HG03469 (cell line): ENCODE results near the gene KRT17.
"Not testable (repeated sequence)": the region's sequence is repeated elsewhere in the genome, so short reads cannot be mapped to it uniquely, and the experiment has no call there.

Experiments
- ATAC-seq: cut with Tn5 transposase; IDR thresholded peaks from one replicate; pipeline ENCODE4 v1.9.1; 2021; ENCODE audit warnings: mild to moderate bottlenecking, moderate library complexity, moderate number of reproducible peaks; ENCODE audit not compliant: unreplicated experiment

The KRT17 gene

DNA sequence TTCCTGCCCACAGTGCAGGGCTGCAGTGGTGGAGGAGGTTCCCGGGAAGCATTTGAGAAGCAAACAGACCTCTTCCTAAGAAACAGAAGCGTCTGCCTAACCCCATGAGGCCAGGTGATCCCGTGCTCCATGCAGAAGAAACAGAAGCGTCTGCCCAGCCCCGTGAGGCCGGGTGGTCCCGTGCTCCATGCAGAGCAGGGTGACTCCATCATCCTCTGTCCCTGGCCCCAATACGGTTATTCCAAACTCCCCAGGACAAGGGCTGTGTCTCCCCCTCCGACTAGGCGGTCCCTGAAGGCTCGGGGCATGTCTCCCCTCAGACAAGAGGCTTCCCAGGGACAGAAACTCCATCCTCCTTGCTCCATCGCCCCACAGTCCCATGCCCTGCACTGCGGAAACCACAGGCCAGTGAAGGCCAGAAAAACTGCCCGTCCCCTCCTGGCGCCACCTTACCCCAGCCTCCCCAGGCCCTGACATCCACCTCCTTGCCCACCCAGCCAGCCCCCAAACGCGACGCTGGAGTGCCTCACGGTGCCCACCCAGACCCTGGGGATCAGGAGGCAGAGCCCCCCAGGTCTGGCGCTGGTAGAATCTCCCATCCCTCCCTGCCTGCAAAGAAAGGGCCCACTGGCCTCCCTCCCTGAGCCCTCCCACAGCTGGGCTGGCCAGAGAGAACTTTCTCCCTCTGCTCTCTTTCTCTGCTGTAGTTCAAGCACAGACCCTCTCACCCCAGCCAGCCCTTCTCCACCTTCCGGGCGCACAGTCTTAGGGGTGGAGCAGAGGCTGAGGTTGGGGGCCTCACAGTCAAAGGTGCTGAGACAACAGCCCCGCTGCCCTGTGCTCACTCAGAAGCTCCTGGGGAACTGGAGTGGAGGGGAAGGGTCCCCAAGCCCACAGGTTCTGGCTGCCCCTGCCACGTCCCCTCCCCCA is 30.6 kb upstream of the KRT17 start:
- ATAC-seq = no peak

DNA sequence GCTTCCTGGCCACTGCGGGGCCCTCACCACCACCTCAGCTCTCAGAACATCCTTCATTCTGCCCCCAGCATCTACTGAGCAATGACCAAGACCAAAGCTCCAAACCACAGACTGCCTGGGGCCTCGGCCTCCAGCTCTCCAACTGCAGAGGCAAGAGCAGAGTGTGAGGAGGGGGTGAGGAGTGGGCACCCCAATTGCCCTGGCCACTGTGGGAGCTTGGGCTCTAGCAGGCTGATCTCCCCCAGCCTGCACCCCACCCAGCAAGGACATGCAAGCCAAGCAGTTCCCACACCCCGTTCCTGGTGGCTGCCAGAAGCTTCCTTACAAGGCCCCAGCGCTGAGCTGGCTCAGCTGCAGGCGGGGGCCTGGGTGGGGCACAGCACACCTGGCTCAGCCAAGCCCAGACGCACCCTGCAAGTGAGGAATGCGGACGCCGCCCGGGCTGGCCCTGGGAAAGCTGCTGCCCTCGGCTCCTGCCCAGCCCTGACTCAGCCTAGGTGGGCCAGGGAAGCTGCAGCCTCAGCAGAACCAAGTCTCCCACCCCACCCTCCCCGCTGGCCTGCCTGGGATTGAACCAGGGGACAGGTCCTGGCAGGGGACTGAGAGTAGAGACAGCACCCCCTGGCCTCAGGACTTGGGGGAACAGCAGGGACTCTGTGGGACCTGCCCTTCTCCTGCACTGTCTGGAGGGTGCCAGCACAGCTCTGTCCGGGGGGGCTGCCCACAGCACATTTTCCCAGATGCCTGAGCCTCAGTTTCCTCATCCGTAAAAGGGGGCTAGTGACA is 29.7 kb upstream of the KRT17 start:
- no peak for ATAC-seq

DNA sequence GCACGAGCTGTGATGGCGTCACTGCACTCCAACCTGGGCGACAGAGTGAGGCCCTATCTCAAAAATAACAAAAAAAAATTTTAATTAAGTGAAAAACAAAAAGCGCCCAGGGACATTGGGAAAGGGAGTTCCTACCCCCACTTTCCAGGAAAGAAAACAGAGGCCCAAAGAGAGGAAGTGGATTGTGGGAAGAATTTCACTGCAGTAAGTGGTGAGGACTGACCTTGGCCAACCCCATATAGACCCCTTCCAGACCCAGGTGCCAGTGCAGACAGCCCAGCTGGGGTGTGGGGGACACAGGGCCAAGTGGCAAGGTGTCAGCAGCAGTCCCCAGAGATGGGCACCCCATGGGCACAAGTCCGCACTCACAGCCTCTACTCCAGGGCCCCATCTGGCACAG is 29.0 kb upstream of the KRT17 start:
- ATAC-seq = no peak

DNA sequence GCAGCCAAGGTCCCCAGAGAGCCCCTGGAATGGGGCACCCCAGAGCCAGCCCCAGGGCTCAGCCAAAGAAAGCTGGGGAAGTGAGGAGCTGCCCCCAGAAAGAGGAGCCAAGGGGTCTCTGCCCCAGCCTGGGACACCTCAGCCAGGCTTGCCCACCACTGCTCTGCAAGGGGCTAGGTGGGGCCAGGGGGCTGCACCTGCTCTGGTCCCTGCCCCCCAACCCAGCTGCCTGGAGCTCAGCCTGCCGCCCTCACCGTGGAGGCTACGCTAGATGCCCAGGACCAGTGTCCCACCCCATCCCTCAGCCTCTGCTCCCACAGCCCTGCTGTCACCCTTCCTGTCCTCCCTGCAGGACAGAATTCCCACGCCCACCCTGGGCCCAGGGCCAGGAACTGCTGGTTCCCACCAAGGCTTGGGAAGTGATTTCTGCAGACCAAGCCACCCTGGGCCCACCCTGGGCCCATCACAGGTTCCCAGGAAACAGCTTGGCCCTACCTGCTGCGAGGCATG is 28.1 kb upstream of the KRT17 start:
- no peak for ATAC-seq

DNA sequence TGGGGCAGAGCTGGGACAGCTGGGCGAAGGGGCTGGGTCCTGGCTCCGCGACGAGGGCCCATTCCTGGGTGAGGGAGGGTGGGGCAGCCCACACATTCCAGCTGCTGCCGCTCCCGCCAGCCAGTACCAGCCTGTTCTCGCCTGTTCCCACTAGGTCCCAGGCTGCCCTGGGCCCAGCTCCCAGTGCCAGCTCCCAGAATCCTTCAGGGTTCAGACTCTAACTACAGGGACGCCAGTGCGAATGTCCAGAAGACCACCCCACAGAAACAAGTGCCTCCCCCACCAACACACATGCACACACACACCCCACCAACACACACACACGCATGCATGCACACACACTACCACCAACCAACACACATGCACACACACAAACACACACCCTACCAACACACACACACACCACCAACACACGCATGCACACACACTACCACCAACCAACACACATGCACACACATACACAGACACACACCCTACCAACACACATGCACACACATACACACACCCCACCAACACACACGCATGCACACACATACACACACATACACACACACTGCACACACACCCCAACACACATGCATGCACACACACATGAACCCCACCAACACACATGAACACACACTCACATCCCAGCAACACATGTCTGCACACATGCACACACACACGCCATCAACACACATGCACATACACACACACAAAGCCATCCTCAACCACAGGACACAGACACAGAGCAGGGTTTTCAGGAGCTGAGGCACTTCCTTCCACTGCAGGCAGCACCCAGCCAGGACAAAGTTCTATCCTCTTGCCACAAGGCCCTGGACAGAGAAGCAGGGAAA is 27.5 kb upstream of the KRT17 start:
- ATAC-seq = no peak

DNA sequence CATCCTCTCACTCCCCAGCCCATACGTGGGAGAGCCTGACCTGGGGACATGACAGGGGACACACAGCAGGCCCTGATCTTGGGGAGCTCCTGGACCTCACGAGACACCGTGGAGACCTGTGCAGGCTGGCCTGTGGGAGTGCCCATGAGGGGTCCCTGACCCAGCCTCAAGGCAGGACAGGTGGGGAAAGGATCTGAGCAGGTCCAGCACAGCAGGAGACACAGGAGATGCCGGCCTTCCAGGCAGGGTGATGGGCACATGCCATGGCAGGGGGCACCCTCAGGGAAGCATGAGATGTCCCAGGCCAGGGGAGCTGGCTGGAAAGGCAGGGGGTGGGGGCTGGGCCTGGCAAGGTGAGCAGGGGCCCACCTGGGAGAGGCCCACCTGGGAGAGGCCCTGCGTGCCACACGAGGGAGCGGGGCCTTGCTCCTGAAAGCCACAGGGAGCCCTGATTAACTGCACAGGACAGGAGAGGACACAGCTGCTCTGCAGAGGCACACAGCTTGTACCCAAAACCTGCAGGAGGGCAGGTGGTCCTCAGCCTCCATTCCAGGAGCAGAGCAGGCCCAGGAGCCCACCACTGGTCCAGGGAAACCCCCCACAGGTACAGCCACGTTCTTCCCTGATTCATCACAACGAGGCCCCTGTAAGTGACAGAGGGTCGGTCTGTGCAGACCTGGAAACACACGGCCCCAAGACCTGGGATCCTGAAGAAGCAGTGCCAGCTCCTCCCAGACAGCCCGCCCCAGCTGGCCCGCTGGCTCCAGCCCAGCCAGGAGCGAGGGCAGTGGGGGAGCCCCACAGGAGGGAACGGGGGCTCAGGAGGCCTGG is 26.6 kb upstream of the KRT17 start:
- no peak for ATAC-seq

DNA sequence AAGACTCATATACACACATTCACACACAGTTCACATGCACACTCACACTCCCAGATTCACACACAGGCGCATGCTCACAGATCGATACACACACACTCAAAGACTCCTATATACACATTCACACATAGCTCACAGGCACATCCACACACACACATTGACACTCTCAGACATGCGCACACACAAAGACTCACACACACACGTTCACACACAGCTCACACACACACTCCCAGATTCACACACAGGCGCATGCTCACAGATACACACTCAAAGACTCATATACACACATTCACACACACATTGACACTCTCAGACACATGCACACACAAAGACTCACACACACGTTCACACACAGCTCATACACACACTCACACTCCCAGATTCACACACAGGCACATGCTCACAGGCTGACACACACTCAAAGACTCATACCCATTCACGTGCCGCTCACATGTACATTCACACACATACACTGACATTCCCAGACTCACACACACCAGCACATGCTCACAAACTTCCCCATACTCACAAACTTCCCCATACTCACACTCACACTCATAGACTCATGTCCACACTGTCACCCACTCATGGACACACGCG is 25.6 kb upstream of the KRT17 start:
- ATAC-seq = no peak

DNA sequence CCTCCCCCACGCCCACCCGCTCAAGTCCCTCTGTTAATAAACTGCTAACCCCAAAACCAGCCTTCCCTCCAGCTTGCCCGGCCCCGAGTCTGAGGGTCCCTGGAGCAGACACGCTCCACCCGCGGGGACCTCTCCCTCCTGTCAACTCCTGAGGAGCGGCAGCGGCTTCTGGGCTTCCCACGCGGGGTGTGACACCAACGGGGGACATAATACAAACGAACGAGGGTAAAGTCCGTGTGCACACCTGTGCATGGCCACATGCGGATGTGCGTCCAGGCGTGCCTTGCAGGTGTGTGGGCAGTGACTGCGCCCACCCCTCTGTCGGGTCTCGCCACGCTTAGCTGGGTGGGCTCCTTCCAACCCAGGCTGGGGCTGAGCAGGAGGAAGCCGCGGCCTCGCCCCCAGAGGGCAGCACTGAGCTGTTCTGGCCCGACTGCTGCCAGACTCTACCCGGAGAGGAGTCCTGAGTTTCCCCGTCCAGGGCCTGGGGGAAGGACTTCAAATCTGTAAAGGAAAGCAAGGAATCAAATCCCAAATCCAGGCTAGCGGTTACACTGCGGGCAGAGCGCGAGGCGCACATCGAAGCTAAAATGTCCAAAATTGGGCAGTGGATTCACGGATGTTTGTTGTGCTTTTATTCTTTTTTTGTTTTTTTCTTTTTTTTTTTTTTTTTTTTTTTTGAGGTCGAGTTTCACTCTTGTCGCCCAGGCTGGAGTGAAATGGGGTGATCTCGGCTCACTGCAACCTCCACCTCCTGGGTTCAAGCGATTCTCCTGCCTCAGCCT is 24.2 kb upstream of the KRT17 start:
- no peak for ATAC-seq

DNA sequence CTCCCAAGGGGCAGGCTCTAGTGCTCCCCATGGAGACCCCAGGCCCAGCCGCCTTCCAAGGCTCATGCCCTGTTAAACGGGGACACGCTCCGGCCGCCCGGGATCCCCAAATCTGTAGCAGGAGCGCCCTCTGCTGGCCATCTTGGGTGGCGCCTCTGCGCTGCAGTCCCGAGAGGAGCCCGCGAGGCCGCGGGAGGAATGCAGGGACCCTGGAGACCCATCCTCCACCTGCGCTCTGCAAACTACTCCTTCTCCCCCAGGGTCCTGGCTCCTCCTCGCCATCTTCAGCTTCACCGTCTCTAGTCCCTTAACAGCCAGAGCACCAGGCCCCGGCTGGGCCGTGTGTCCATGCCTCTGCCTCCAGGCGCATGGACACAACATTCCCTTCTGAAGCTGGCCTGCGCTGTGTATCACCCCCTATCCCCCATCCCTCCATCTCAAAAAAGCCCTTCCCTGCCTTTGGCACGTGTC is 23.6 kb upstream of the KRT17 start:
- no peak for ATAC-seq

DNA sequence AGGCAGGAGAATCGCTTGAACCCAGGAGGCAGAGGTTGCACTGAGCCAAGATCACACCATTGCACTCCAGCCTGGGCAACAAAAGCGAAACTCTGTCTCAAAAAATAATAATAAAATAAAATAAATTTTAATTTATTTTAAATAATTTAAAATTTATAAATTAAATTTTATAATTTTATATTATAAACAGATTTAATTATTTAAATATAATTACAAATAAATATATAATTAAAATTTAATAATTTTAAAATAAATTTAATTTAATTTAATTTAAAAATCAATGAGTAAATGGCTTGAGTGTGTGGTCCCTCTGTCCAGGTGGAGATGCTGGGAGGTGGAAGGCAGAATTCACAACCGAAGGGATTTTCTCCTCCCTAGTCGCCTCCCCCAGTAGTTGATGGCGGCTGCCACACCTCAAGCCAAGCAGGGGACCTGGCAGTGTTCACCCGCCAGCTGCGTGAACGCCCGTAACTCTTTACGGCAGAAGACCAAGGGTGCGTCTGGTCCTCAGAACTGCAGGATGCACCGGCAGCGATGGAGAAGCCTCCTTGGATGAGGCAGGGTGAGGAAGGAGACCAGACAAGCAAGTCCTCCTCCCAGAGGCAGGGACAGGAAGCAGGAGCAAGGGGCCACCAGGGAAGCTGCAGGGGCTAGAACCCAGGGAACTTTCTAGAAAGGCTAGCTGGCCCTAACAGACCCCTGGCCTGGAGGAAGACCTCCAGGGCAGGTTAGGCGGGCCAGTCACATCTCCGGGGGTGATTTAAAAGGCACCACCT is 22.9 kb upstream of the KRT17 start:
- no peak for ATAC-seq

DNA sequence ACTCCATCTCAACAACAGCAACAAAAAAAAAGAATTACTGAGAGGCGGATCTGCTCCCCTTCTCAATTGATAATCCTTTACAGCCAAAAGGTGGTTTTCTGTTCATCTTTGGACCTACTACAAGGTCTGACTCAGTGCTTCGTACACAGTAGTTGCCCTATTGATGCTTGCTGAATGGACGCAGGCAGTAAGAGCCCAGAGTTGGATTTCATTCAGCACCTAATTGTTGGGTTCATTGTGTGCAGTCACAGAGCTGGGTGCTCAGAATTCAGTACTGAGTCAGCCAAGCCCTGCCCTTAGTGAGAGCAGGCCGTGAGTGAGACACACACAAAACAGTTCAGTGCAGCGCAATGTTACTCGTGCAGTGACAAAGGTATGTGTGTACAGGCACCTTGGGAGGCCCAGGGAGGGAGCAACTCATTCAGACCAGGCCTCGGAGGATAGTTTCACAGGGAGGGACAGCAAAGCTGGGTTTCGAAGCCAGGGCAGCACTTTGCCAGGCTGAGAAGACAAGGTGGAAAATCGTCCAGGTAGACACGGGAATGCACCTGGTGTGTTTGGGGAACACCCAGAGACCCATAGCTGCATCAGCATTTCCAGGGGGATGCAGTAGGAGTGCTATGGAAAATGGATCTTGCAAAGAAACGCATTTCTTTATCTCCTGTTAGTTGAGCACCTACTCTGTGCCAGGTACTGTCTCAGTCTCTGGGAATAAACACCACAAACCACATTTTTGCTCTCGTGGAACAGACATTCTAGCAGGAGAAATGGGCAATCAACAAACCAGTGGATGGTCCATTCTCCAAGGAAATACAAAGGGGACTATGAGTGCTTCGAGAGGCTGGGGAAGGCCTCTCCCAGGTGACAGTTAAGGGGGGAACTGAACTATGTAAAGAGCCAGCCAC is 18.1 kb upstream of the KRT17 start:
- no peak for ATAC-seq

DNA sequence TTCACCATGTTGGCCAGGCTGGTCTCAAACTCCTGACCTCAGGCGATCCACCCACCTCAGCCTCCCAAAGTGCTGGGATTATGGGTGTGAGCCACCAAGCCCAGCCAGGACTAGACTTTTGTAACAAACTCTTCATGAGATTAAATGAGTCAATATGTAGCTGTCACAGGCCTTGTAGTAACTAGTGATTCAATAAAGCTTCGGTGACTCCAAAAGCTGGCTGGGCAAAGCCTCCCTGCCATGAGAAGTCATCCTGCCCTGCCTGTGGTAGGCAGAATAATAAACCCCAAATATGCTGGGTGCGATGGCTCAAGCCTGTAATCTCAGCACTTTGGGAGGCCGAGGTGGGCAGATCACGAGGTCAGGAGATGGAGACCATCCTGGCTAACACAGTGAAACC is 16.2 kb upstream of the KRT17 start:
- ATAC-seq = not testable (repeated sequence)

DNA sequence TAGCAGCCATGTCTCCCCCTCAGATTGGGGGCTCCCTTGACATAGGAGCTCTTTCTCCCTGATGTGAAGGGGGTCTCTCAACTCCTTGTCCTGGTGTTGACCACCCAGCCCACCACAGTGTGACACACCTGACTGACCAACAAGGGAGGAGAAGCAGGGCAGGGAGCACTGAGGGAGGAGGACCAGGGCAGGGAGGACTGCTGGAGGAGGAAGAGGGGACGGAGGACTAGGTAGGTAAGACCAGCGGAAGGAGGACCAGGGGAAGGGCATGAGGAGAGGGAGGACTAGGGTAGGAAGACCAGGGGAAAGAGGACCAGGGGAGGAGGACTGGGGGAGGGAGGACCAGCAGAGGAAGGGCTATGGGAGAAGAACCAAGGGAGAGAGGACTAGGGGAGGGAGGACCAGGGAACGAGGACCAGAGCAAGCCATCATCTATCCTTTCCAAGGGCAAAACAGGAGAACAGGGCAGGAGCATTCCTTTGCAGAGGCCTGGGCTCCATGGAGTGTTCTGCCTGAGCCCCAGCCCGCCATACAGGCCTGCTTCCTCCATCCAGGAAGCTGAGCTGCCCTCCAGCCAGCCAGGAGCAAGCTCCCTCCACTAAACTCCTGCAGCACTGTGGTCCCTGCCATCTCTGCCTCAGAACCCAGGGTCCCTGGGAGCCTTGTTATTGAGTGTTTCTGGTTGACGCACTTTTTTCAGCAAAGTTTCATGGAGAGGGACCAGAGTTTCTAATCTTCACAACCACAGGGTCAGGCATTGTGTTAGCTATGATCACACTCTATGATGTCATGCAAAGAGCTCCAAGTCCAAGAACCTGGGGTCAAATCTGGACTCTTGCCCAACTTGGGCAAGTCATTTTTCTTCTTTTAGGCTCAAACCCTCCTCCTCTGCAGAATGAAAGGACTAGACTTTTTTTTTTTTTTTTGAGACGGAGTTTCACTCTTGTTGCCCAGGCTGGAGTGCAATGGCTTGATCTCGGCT is 15.4 kb upstream of the KRT17 start:
- ATAC-seq = no peak

DNA sequence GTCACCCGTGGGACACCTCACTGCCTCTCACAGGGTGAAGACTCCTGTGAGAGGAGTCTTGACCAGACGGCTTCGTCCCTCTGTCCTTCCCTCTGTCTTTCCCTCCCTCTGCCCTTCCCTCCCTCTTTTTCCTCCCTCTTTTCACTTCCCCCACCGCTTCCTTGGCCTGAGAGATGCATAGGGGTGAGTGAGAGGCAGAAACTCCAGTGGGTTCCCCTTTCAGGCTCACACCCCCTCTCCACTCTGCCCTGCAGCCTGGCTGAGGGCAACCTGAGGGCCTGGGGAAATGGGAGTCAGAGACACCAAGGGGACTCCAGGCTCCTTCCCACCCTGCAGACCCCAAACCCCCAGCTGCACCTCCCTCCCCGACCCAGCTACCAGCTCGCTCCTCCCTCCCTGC is 14.6 kb upstream of the KRT17 start:
- ATAC-seq = no peak

DNA sequence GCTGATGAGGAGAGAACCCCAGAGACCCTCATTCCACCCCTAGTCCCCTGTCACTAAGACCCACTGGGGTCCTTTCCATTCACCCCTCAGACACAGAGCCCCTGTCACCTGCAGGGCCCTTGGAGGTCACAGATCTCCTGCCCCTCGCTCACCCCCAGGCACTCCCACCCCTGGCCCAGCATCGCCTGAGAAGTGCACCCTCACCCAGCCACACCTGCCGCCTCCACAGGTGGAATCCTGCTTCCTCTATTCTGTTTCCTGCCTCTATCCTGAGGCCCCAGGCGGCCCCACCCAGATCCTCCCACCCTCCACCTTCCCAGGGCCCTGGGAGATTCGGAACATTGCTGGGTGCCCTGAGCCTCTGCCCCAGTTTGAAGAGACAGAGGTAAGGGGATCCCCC is 13.8 kb upstream of the KRT17 start:
- no peak for ATAC-seq

DNA sequence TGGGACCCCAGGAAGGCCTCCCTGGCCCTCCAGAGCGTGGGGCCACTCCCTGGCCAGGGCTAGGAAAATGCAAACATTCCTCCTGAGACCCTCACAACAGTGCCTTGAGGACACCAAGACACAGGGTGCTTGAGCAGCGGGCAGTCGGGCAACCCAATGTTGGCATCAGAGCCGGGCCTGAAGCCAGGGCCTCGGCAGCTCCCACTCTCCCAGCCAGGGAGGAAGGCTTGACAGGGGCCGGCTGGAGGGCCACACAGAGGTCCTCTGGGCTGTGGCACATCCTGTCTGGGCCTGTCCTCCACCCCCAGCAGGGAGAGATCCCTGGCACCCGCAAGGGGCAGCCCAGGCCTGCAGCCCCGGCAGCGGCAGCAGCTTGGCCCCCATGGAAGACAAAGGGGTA is 12.3 kb upstream of the KRT17 start:
- ATAC-seq = no peak
